B cell (primary cell): Measurements from ENCODE around the gene NT5C3A. TPM values are rescaled to one million over a fixed set of nuclear protein-coding genes. Genes with fewer than 3 reads are reported as not detected.

Experiments used
- ATAC-seq: fragments of 200-7000 bp; cut with Tn5 transposase; one replicate; pipeline ENCODE4 v1.10.0; 2021; ENCODE audit warnings: low read depth, mild to moderate bottlenecking, moderate number of reproducible peaks, moderate library complexity
- CTCF ChIA-PET: fragments of 350-600 bp; sonication (Branson Sonifier 250); formaldehyde crosslinking; loops from one replicate; lab custom pipeline; 2021; ENCODE audit warnings: antibody characterized with exemption, inconsistent platforms; lab: Charles Lee
- POLR2A ChIA-PET: fragments of 350-600 bp; sonication (Branson Sonifier 250); formaldehyde crosslinking; loops from one replicate; lab custom pipeline; 2021; ENCODE audit warnings: antibody characterized with exemption; lab: Charles Lee
- DNase-seq: peaks from one replicate; pipeline ENCODE4 v3.0.0; 2013
- H2AFZ ChIP-seq: 2 replicates; pipeline ENCODE4 v1.6.1; 2012; ENCODE audit warnings: mild to moderate bottlenecking, low read depth, low read length; ENCODE audit not compliant: insufficient read depth, poor library complexity, severe bottlenecking
- H3K27ac ChIP-seq, 2 donors: 1 replicate in 1 of 2; 2 replicates in 1 of 2; pipeline ENCODE4 v1.5.1; 2012 to 2013; ENCODE audit warnings: low read length in 2 of 2, mild to moderate bottlenecking in 2 of 2, moderate library complexity in 1 of 2
- H3K27me3 ChIP-seq, 4 experiments: fragments of 200-600 bp in 1 of 4; sonication (generic) in 1 of 4; replicated peaks in 1 of 4; 1 replicate in 2 of 4; 2 replicates in 2 of 4; pipeline versions ENCODE4 v1.6.1 to v1.7.0; 2013 to 2016; ENCODE audit warnings: low read length in 3 of 4, mild to moderate bottlenecking in 2 of 4, mixed read lengths in 1 of 4, moderate library complexity in 1 of 4; ENCODE audit not compliant: insufficient read depth in 4 of 4, control insufficient read depth in 3 of 4; ENCODE audit errors: control extremely low read depth in 1 of 4
- H3K36me3 ChIP-seq, 2 experiments: replicated peaks in 1 of 2; 1 replicate in 1 of 2; 2 replicates in 1 of 2; pipeline versions ENCODE4 v1.6.1 to v1.7.1; 2013; ENCODE audit warnings: low read length in 1 of 2; ENCODE audit not compliant: insufficient read depth in 2 of 2, control insufficient read depth in 1 of 2; ENCODE audit errors: control extremely low read depth in 1 of 2, extremely low read depth in 1 of 2
- H3K4me1 ChIP-seq, 2 donors: fragments of 200-600 bp in 1 of 2; sonication (generic) in 1 of 2; 1 replicate in 1 of 2; 2 replicates in 1 of 2; pipeline versions ENCODE4 v1.5.1 to v1.6.1; 2013 to 2017; ENCODE audit warnings: low read length in 2 of 2; ENCODE audit not compliant: control insufficient read depth in 2 of 2, insufficient read depth in 2 of 2
- H3K4me2 ChIP-seq: replicated peaks from 2 replicates; pipeline ENCODE3; 2012; ENCODE audit warnings: mild to moderate bottlenecking, low read depth, low read length; ENCODE audit not compliant: poor library complexity, severe bottlenecking
- H3K4me3 ChIP-seq, 5 experiments: fragments of 200-600 bp in 1 of 5; sonication (generic) in 1 of 5; 1 replicate in 3 of 5; 2 replicates in 2 of 5; pipeline versions ENCODE4 v1.5.1 to v1.7.0; 2011 to 2016; ENCODE audit warnings: low read length in 4 of 5, mild to moderate bottlenecking in 4 of 5, low read depth in 2 of 5, control low read depth in 1 of 5, moderate library complexity in 1 of 5; ENCODE audit not compliant: insufficient read depth in 1 of 5; ENCODE audit errors: control extremely low read depth in 1 of 5, extremely low read depth in 1 of 5
- H3K79me2 ChIP-seq: fragments of 200-600 bp; sonication (generic); one replicate; pipeline ENCODE4 v1.6.0; 2016; ENCODE audit warnings: low read length; ENCODE audit not compliant: control insufficient read depth, insufficient read depth
- H3K9ac ChIP-seq: fragments of 200-600 bp; sonication (generic); 2 replicates; pipeline ENCODE4 v1.6.1; 2017; ENCODE audit warnings: mild to moderate bottlenecking, low read length, moderate library complexity
- H3K9me3 ChIP-seq, 3 donors: one replicate each; pipeline versions ENCODE4 v1.6.1 to v1.7.1; 2013; ENCODE audit warnings: low read length in 2 of 3; ENCODE audit not compliant: control insufficient read depth in 2 of 3, insufficient read depth in 1 of 3; ENCODE audit errors: control extremely low read depth in 1 of 3
- H4K20me1 ChIP-seq: 2 replicates; pipeline ENCODE4 v1.6.0; 2012; ENCODE audit warnings: mild to moderate bottlenecking, low read length; ENCODE audit not compliant: insufficient read depth, control insufficient read depth, poor library complexity, severe bottlenecking
- H3K27ac Mint-ChIP-seq: one replicate; pipeline ENCODE4 v1.8.0; 2021; ENCODE audit warnings: mixed read lengths
- H3K27me3 Mint-ChIP-seq: one replicate; pipeline ENCODE4 v1.8.0; 2021; ENCODE audit warnings: mixed read lengths
- H3K4me1 Mint-ChIP-seq: one replicate; pipeline ENCODE4 v1.8.0; 2021; ENCODE audit warnings: mixed read lengths
- H3K4me3 Mint-ChIP-seq: one replicate; pipeline ENCODE4 v1.8.0; 2021; ENCODE audit warnings: mixed read lengths
- H3K9me3 Mint-ChIP-seq: one replicate; pipeline ENCODE4 v1.8.0; 2022; ENCODE audit warnings: mixed read lengths; ENCODE audit not compliant: insufficient read depth
- CTCF ChIP-seq: fragments of 200-600 bp; IDR thresholded peaks from one replicate; pipeline ENCODE4 v1.8.0; 2022; ENCODE audit warnings: antibody characterized with exemption, mild to moderate bottlenecking
- EZH2 ChIP-seq: IDR thresholded peaks from 2 replicates; pipeline ENCODE4 v1.6.1; 2012; ENCODE audit warnings: borderline replicate concordance, low read depth, mild to moderate bottlenecking, moderate library complexity, low read length; ENCODE audit not compliant: insufficient read depth, poor library complexity, severe bottlenecking
- WGBS: methylation state at CpG from one replicate; pipeline ENCODE4 v1.1.5; 2013; ENCODE audit warnings: missing lambda C conversion rate; ENCODE audit not compliant: insufficient coverage; 5-methylcytosine and 5-hydroxymethylcytosine counted together
- intact Hi-C: fragments of 100-400 bp; cut with micrococcal nuclease; formaldehyde crosslinking; loops from one replicate; pipeline ENCODE4 v1.10.0; 2022
- polyA plus RNA-seq: library from polyadenylated mRNA; depleted of rRNA; stranded (reverse); fragments of >200 nt; gene quantifications from 2 replicates; pipeline ENCODE4 v1.2.3, GENCODE V29; 2012
- total RNA-seq, 2 donors: library from RNA; stranded (reverse); fragments of 120-200 nt in 1 of 2; gene quantifications; 1 replicate in 1 of 2; 2 replicates in 1 of 2; pipeline versions ENCODE4 v1.2.3 to v1.2.4, GENCODE V29; 2013 to 2022

The NT5C3A gene
- total and polyA plus RNA-seq, 2 donors (not counting 1 experiment from before 2014, with no cell fraction given) = 37.3 to 41.0 TPM

GRCh38 chr7:33070831-33071230 is 8.3 kb upstream of the NT5C3A start:
- Mint-ChIP-seq H3K27ac (no peak overlapping the region), H3K9me3 (peaks cover 9% of the 10 kb centered on the region), H3K27me3 (peaks cover 26% of the 10 kb centered on the region), H3K4me1 (no peaks in the 10 kb centered on the region), H3K4me3 (no peak overlapping the region)
- no peaks in the 10 kb centered on the region for H3K4me1 ChIP-seq
- no peak overlapping the region for H2AFZ ChIP-seq
- no peak overlapping the region for H3K27ac ChIP-seq
- CTCF ChIA-PET = no interaction called here
- H3K9me3 ChIP-seq = peaks cover 0 to 29% (median 28%) of the 10 kb centered on the region in 3 donors
- H4K20me1 ChIP-seq = no peaks in the 10 kb centered on the region
- WGBS = 88% methylated on average over 6 of the region's 6 CpGs
- H3K4me2 ChIP-seq = no peak overlapping the region
- no peaks in the 10 kb centered on the region for H3K36me3 ChIP-seq
- no peaks in the 10 kb centered on the region for H3K79me2 ChIP-seq
- POLR2A ChIA-PET = no interaction called here
- no peak for ATAC-seq
- H3K27me3 ChIP-seq = peaks cover 0 to 5% (median 0%) of the 10 kb centered on the region in 4 experiments
- intact Hi-C loops = no loop called here
- DNase-seq = no peak
- H3K9ac ChIP-seq = no peak overlapping the region
- no peak overlapping the region for H3K4me3 ChIP-seq
- no peak for TF ChIP-seq EZH2
- TF ChIP-seq CTCF = no peak

- Histone ChIP-seq H3K4me1 (no peaks in the 10 kb centered on the region), H3K9me3 (peaks cover 0 to 31% (median 28%) of the 10 kb centered on the region in 3 donors), H3K9ac (no peak overlapping the region), H3K36me3 (no peaks in the 10 kb centered on the region), H3K79me2 (no peaks in the 10 kb centered on the region), H4K20me1 (no peaks in the 10 kb centered on the region), H3K4me2 (no peak overlapping the region), H3K4me3 (no peak overlapping the region), H3K27me3 (peaks cover 0 to 5% (median 0%) of the 10 kb centered on the region in 4 experiments), H3K27ac (no peak overlapping the region), H2AFZ (no peak overlapping the region)
- 95% methylated on average over 2 of the region's 2 CpGs for WGBS
- DNase-seq (peak; percentile 13), ATAC-seq (no peak)
- peaks cover 11% of the 10 kb centered on the region for H3K9me3 Mint-ChIP-seq
- ChIA-PET POLR2A (no interaction called here), CTCF (no interaction called here)
- no peak overlapping the region for H3K4me3 Mint-ChIP-seq
- peaks cover 24% of the 10 kb centered on the region for H3K27me3 Mint-ChIP-seq
- no peaks in the 10 kb centered on the region for H3K4me1 Mint-ChIP-seq
- TF ChIP-seq CTCF = no peak
- TF ChIP-seq EZH2 = no peak
- H3K27ac Mint-ChIP-seq = no peak overlapping the region
- intact Hi-C loops = no loop called here
These were observed 7.7 kb upstream of the NT5C3A start for GRCh38 chr7:33070277-33070676.
